GM12878 (cell line): ENCODE results near the gene PRRG1. TPM values are rescaled to one million over a fixed set of nuclear protein-coding genes. Genes with fewer than 3 reads are reported as not detected.

ENCODE experiments used
- ASH2L ChIP-seq: fragments of 300-600, 200-600 bp; sonication (generic); IDR thresholded peaks from 2 replicates; pipeline ENCODE4 v1.6.1; 2017; ENCODE audit warnings: low read depth, mild to moderate bottlenecking, borderline replicate concordance
- EED ChIP-seq: sonication (generic); IDR thresholded peaks from 2 replicates; pipeline ENCODE4 v1.6.1; 2016; ENCODE audit warnings: antibody characterized with exemption, low read depth
- NRF1 ChIP-seq: conservative IDR thresholded peaks from 2 replicates; pipeline ENCODE4 v1.6.1; 2011; ENCODE audit warnings: mild to moderate bottlenecking, low read depth, low read length, improper control_type of control experiment
- PAX5 ChIP-seq: IDR thresholded peaks from 2 replicates; pipeline ENCODE4 v1.6.1; 2011; ENCODE audit warnings: low read depth, low read length, borderline replicate concordance
- RAD51 ChIP-seq: fragments of 450-650 bp; IDR thresholded peaks from 2 replicates; pipeline ENCODE4 v1.6.1; 2016; ENCODE audit warnings: moderate library complexity, mild to moderate bottlenecking, inconsistent platforms
- SIX5 ChIP-seq: IDR thresholded peaks from 2 replicates; pipeline ENCODE4 v1.6.1; 2011; ENCODE audit warnings: mild to moderate bottlenecking, low read depth, low read length, moderate library complexity; ENCODE audit not compliant: severe bottlenecking
- SMAD5 ChIP-seq: IDR thresholded peaks from 2 replicates; pipeline ENCODE4 v1.6.1; 2016; ENCODE audit warnings: antibody characterized with exemption, low read depth
- SP1 ChIP-seq: IDR thresholded peaks from one replicate; pipeline ENCODE4 v1.6.1; 2011; ENCODE audit warnings: low read depth, low read length
- SRF ChIP-seq, 2 experiments: IDR thresholded peaks; 2 replicates each; pipeline ENCODE4 v1.6.1; 2011; ENCODE audit warnings: low read depth in 2 of 2, low read length in 2 of 2, mild to moderate bottlenecking in 1 of 2, moderate library complexity in 1 of 2
- TCF3 ChIP-seq: IDR thresholded peaks from 2 replicates; pipeline ENCODE4 v1.6.1; 2012; ENCODE audit warnings: low read depth, mild to moderate bottlenecking, low read length, borderline replicate concordance; ENCODE audit not compliant: insufficient read depth
- polyA plus RNA-seq, 11 experiments: library from polyadenylated mRNA; depleted of rRNA in 4 of 11; unstranded in 6 of 11; stranded (reverse) in 5 of 11; fragments of >200 nt; fragmentation: Nextera tagmentation in 4 of 11; fragmentation: Illumina TruSeq in 1 of 11; extraction: Ambion mirVana in 4 of 11; extraction: Trizol in 1 of 11; gene quantifications; 1 replicate in 1 of 11; 2 replicates in 10 of 11; pipeline versions ENCODE4 v1.2.1 to v1.2.3, GENCODE V29; 2011 to 2016; ENCODE audit warnings: inconsistent platforms in 2 of 11, missing spikeins in 2 of 11, low read depth in 1 of 11
- total RNA-seq, 4 experiments: library from RNA; depleted of rRNA in 3 of 4; stranded (reverse); fragments of >200 nt in 3 of 4; fragmentation: Illumina TruSeq in 1 of 4; extraction: Trizol in 1 of 4; gene quantifications; 2 replicates each; pipeline versions ENCODE4 v1.2.1 to v1.2.3, GENCODE V29; 2013 to 2021
- TF ChIP-seq, protein P1 (sequence below), 3 experiments: IDR thresholded peaks in 2 of 3; conservative IDR thresholded peaks in 1 of 3; 2 replicates each; pipeline ENCODE4 v1.5.1; 2011; ENCODE audit warnings: low read depth in 3 of 3, low read length in 3 of 3, mild to moderate bottlenecking in 3 of 3, control low read depth in 2 of 3, moderate library complexity in 2 of 3, inconsistent platforms in 1 of 3, mixed read lengths in 1 of 3; ENCODE audit not compliant: control insufficient read depth in 2 of 3, insufficient read depth in 1 of 3; ENCODE audit errors: extremely low read depth in 1 of 3
- TF ChIP-seq, protein P2 (sequence below): IDR thresholded peaks from 2 replicates; pipeline ENCODE4 v1.6.1; 2011; ENCODE audit warnings: borderline replicate concordance, low read depth, mild to moderate bottlenecking, moderate library complexity, mixed read lengths, low read length; ENCODE audit not compliant: insufficient read depth; ENCODE audit errors: extremely low read length
- TF ChIP-seq, protein P3 (sequence below): fragments of 450-650 bp; formaldehyde crosslinking; IDR thresholded peaks from 2 replicates; pipeline ENCODE4 v1.4.0; 2022; ENCODE audit warnings: mild to moderate bottlenecking, moderate library complexity

Gene PRRG1
- total and polyA plus RNA-seq, 10 of the 15 experiments (the other 5 are each of a cell fraction or from before 2014, with no cell fraction given): not detected

DNA sequence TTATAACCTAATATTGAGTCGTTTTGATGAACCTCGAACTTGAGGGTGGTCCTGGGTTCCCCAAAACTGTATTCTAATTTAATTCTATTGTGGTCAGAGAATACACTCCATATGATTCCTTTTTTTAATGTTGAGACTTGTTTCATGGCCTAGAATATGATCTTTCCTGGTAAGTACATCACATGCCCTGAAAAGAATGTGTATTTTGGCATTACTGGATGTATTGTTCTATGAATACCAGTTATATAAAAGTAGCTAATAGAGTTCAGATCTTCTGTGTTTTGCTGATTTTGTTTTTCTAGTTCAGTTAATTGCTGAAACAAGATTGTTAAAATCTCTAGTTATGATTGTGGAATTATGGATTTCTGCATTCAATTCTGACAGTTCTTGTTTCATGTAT, 18.8 kb downstream of the PRRG1 start (continued):
- TF ChIP-seq, protein P1, sequence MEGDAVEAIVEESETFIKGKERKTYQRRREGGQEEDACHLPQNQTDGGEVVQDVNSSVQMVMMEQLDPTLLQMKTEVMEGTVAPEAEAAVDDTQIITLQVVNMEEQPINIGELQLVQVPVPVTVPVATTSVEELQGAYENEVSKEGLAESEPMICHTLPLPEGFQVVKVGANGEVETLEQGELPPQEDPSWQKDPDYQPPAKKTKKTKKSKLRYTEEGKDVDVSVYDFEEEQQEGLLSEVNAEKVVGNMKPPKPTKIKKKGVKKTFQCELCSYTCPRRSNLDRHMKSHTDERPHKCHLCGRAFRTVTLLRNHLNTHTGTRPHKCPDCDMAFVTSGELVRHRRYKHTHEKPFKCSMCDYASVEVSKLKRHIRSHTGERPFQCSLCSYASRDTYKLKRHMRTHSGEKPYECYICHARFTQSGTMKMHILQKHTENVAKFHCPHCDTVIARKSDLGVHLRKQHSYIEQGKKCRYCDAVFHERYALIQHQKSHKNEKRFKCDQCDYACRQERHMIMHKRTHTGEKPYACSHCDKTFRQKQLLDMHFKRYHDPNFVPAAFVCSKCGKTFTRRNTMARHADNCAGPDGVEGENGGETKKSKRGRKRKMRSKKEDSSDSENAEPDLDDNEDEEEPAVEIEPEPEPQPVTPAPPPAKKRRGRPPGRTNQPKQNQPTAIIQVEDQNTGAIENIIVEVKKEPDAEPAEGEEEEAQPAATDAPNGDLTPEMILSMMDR (IDR thresholded peaks at IDR 0.05 in 2 of 3, conservative IDR thresholded peaks at IDR 0.05 in 1 of 3; ENCODE audit: control insufficient read depth in 2 of 3, extremely low read depth in 1 of 3, insufficient read depth in 1 of 3, low read depth in 3 of 3, low read length in 3 of 3): no peak
- TF ChIP-seq EED (no peak), RAD51 (no peak), TCF3 (no peak), SP1 (no peak), PAX5 (no peak), NRF1 (no peak), SMAD5 (no peak), ASH2L (no peak), SRF (IDR thresholded peaks at IDR 0.05; ENCODE audit: low read depth in 2 of 2, low read length in 2 of 2) (no peak), SIX5 (no peak)
- TF ChIP-seq, protein P2, sequence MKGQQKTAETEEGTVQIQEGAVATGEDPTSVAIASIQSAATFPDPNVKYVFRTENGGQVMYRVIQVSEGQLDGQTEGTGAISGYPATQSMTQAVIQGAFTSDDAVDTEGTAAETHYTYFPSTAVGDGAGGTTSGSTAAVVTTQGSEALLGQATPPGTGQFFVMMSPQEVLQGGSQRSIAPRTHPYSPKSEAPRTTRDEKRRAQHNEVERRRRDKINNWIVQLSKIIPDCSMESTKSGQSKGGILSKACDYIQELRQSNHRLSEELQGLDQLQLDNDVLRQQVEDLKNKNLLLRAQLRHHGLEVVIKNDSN: no peak
- TF ChIP-seq, protein P3, sequence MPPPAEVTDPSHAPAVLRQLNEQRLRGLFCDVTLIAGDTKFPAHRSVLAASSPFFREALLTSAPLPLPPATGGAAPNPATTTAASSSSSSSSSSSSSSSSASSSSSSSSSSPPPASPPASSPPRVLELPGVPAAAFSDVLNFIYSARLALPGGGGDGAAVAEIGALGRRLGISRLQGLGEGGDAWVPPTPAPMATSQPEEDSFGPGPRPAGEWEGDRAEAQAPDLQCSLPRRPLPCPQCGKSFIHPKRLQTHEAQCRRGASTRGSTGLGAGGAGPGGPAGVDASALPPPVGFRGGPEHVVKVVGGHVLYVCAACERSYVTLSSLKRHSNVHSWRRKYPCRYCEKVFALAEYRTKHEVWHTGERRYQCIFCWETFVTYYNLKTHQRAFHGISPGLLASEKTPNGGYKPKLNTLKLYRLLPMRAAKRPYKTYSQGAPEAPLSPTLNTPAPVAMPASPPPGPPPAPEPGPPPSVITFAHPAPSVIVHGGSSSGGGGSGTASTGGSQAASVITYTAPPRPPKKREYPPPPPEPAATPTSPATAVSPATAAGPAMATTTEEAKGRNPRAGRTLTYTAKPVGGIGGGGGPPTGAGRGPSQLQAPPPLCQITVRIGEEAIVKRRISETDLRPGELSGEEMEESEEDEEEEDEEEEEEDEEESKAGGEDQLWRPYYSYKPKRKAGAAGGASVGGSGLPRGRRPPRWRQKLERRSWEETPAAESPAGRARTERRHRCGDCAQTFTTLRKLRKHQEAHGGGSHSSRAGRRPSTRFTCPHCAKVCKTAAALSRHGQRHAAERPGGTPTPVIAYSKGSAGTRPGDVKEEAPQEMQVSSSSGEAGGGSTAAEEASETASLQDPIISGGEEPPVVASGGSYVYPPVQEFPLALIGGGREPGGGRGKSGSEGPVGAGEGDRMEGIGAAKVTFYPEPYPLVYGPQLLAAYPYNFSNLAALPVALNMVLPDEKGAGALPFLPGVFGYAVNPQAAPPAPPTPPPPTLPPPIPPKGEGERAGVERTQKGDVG (CRISPR knock-in tag): no peak
